GM21825 (cell line): Measurements from ENCODE around the gene C6orf163.
A peak's percentile ranks its signal among the peaks of the same experiment; 100 is the strongest.

Source experiments
- ATAC-seq: cut with Tn5 transposase; IDR thresholded peaks from one replicate; pipeline ENCODE4 v1.9.1; 2021; ENCODE audit warnings: mild to moderate bottlenecking, moderate library complexity; ENCODE audit not compliant: unreplicated experiment

The C6orf163 gene

DNA sequence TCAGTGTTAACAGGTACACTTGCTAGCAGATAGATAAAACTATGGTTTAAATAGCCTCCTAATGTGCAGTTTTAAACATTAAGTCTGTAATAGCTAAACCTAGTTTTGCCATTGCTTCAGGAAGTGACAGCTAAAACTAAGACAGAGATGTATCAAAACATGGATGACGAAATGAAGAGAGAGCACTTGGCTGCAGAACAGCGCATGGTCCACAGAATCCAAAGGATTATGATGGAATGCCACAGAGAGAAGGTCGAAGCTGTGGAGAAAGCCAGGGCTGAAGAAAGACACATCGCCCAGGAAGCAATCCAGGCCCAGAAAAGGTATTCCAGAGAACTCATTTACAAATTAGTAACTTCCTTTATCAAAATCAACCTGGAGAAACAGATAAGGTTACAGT lies 11.6 kb downstream of the C6orf163 start:
- no peak for ATAC-seq

DNA sequence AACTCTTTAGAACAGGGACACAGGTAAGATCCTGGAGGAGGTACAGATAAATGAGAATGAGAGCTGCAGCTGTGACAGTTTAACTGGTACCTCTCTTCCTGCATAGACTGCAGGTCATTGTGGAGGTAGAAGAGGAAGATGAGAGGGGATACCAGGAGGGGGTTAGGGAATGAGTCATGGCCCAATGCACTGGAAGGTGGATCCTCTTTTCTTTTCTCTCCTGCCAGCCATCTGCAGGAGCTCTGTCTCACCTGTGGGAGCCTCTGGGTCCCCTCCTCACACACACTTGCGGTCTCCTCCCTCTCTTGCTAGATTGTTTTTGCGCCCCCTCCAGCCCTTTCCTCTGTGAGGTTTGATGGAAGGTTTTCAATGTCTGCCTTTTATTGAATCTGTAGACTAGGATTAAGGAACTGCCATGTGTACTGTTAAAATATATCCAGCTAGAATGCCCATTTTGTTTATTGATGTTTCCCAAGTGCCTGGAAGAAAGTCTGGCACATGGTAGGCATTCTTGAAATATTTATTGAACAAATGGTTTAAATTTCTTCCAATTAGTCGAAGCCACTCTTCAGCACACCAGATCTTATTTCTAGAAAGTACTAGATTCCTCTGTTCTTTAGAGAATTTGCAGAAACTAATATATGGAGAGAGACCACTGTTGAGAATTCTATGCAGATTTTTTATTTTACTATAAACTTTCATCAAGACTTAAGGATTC lies 13.0 kb downstream of the C6orf163 start:
- no peak for ATAC-seq

DNA sequence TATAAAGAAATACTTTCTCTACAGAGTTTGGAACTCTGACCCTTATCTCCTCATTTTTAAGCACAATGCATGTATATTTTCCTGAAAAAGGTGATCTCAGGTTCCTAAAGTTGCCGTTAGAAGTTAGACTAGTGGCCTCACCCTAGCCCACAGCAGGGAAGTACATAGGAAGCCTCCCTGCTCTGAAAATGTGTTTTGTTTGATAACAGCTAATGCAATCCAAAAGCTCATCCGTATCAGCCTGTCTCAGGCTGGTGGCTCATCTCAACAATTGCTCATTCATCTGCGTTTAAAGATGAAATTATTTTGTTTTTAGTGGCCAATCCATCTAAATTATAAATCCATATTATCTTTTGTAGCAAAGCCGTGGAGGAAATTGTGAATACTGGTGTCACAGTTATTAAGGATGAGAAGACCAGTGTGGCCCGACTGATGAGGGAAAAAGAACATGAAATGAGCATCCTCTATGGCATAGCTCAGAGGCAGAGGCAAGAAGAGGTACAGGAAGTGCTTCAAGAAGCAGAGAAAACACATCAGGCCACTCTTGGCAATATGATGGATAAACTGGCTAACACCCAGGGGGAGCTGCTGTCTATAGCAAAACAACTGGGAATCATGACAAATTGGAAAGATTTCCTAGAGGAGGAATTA lies 20.1 kb downstream of the C6orf163 start:
- no peak for ATAC-seq

DNA sequence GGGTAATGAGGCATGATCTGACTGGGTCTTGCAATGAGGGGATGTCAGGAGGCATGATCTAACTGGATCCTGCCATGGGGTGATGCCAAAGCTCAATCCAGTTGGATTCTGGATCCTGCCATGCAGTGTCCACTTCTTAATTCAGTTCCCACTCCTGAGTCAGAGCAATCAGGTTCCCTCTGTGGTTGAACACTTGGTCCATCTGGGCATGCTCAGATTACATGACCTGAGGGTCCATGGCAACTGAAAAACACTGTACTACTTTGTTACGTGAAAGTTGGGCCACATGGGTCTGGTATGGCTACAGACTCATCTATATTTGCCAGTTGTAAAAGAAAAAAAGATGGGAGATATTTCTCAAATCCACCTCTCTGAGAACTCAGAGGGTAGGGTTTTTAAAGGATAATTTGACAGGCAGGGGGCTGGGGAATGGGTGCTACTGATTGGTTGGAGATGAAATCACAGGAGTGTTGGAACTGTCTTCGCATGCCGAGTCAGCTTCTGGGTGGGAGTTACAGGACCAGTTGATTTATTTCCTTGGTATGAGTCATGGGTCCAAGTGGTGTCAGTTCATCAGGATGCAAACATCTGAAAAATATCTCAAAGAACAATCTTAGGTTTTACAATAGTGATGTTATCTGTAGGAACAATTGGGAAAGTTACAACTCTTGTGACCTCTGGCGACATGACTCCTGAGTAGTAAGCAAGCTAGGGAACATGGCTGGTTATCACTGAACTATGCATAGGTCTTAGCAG lies 21.6 kb downstream of the C6orf163 start:
- no peak for ATAC-seq

DNA sequence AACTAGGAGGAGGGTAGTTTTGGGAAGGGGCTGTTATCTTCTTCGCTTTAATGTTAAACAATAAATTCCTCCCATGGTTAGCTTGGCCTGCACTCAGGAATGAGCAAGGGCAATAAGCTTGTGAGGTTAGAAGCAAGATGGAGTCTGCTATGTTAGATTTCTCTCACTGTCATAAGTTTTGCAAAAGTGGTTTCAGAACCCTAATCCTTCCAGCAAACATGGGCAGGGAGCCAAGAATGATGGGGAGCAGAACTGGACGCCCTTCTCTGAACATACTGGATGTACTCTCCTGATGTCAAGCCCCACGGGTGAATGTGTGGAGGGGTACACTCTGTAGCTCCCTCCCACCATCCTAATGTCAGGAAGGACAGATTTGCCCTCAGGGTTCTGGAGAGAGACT lies 22.3 kb downstream of the C6orf163 start:
- no peak for ATAC-seq

DNA sequence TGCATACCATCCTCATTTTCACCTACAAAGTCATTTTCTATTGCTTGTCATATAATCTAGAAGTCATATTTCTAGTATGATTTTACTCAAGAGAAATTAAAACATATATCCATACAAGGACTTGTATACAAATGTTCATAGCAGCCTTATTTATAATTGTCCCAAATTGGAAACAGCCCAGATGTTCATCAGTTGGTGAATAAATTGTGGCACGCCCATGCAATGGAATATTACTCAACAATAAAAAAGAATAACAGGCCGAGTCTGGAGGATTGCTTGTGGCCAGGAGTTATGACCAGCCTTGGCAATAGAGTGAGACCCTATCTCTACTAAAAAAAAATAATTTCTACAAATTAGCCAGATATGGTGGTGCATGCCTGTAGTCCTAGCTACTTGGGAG lies 28.8 kb downstream of the C6orf163 start:
- no peak for ATAC-seq

DNA sequence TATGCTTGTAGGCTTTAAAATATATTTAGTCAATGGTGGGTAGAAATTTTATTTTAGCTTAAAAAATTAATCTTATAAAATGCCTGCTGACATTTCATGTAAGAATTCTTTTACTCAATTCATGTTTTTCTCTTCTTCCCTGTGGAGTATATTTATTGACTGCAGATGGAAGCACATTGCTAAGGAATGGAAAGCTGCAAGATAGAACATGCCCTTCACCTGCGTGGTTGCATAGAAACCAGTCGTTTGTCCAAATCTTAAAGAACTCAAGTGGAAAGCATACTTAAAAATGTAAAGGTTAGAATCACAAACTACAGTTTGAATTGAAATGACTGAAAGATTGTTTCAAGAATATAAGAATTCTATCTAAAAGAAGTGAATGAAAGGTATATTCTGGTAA lies 30.7 kb downstream of the C6orf163 start:
- no peak for ATAC-seq

DNA sequence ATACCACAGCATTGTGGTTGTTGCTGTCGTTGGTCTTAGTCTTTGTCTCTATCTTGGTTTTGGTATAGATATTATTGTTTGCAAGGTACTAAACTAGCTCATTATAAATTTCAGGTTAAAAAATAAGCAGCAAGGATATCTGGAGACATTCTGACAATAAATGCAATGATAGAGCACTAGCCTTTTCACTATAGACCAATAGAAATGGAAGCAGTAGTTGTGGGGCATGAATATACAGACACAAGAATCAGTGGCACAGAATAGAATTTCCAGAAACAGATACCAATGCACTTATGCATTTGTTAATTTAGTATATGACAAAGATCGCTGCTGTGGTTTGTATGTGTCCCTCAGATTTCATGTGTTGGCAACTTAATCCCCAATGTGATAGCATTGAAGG lies 32.0 kb downstream of the C6orf163 start:
- ATAC-seq: no peak

DNA sequence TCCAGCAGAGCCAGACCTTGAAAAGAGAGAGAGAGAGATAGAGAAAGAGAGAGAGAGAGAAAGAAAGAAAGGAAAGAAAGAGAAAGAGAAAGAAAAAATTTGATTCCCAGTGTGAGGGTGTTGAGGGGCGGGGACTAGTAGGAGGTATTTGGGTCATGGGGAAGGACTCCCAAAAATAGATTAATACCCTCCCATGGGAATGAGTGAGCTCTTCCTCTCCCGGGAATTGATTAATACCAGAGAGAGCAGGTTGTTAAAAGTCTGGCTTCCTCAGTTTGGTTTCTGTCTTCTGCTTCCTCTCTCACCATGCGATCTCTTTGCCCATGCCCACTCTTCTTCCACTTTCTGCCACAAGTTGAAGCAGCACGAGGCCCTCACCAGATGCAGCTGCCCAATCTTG lies 34.3 kb downstream of the C6orf163 start:
- no peak for ATAC-seq

DNA sequence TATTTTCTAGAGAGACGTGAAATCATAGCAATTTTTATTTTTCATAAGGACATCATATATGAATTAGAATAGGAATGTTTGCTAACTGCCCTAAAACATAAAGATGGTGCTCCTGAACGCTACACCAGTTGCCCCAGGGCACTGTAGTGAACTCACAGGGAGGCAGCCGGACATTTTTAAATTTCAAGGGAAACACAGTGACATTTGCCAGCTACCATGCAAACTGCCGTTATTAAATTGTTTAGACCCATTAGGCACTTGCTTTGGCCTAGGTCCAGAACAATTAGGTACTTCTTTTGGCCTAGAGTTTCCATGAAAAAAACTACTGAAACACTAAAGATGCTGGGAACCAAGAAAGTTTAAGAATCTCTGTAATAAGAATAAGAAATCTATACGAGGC lies 38.2 kb downstream of the C6orf163 start:
- ATAC-seq: no peak

DNA sequence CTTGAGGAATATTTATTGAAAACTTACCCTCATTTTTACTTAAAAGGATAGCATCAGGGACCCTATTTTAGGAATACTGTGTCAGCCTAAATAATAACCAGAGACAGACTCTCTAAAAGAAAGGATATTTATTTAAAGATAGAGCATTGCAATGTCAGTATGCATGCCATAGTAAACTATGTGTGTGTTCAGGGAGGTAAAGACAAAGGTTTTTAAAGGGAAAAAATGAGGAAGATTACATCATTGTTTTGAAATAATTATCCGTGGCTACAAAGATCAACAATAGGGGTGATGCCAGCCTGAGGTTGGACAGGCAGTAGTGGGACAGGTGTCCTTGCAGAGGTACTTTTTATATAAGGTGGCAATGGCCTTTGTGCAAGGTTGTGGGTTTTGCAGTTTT lies 39.4 kb downstream of the C6orf163 start:
- no peak for ATAC-seq

DNA sequence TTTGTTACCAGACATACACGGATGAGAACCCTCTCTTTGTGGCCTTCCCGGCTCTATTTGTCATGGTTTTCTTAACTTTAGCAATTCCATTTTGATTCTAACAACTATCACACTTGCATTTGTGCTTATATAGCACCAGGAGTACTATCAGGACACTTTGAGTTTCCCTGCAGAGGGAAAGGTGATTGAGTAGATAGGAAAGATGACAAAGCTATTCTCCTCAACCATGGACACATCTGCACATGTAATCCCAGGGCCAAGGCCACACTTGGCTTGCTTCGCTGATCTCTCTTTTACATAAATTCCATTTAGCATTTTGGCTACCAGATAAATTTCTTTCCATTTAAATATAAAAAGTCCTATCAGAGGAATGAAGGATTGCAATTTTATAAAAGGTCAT lies 39.8 kb downstream of the C6orf163 start:
- no peak for ATAC-seq

DNA sequence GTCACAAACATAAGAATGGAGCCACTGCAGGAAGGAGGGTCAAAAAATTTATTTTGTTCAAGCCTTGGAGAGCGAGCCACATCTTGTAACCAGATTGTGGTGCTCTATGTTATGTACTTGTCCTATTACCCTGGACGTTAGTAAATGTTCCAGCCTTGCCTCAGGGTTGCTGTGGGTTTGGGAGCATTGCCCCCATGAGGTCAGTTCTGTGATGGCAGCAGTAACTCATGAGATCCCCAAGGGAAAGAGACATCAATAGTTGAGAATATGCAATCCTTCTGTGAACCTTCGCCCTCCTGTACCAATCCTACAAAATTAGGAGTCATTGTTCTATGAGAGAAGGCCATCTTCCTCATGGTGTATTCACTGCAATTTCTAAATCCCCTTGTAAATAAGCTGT lies 46.7 kb downstream of the C6orf163 start:
- ATAC-seq: peak; percentile 47

DNA sequence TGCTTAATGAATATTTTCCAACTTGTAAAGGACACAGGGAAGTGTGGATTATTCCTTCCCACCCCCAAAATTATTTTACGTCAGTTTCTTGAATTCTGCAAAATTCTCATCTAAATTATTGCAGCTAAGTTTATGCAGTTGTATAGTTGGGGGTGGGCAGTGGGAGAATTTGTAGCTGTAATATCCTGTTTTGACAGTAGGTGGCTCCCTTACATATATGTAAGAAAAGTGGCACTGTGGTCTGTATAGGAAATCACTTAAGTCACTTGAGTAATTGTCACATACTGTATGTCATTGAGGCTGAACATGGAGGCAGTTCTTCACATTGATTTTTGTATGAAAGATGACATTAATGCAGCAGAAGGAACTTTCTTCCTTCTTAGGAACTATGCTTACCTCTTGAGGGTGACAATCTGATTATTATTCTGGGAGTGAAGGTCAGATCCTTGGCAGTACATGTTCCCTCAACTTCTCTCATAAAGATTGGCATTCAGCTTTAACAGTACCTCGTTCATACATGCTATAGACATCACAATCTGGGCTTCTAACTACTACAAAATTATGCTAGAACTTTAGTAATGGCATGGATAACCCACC lies 48.5 kb downstream of the C6orf163 start:
- peak; percentile 78 for ATAC-seq

DNA sequence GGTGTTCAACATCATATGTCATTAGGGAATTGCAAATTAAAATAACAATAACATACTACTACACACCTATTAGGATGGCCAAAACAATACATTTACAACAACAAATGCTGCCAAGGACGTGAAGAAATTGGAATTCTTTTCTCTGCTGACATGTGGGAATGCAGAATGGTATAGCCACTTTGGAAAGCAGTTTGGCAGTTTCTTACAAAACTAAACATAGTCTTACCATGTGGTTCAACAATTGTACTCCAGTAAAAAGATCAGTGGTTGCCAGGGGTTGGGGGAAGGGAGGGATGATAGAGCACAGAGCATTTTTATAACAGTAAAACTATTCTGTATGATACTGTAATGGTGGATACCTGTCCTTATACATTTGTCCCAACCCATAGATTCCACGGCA lies 50.8 kb downstream of the C6orf163 start:
- no peak for ATAC-seq

DNA sequence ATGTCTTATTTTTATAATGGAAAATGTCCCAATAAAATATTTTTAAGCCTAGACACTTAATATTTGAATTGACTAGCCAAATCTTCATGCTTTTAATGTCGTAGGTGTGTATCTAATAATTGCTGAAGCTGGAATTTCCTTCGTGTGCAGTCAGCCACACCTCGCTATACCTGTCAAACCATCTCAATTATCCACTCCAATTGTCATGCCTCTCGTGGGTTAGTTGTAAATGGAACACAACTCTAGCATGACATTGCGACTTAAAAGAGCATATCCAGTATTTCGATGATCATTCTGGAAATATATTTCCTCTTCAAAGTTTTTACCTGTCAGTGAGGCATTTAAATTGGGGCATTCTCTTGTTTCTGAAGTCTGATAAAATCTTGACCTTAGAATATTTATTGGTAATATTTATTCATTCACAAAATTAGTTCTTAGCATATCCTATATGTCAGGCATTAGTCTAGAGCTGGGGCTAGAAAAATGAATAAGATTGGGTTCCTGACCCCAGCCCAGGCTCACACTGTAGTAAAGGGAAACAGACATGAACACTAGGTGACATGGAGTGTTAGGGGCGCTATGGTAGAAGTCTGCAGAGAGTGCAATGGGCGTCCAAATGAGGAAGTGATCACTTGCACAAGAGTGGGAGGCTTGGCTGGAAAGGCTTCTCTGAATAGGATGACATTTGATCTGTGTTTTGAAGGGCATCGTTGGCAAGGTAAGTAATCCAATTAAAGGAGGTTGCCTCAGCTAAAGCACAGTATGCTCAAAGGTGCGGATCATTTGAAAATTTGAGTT lies 52.2 kb downstream of the C6orf163 start:
- peak; percentile 73 for ATAC-seq

DNA sequence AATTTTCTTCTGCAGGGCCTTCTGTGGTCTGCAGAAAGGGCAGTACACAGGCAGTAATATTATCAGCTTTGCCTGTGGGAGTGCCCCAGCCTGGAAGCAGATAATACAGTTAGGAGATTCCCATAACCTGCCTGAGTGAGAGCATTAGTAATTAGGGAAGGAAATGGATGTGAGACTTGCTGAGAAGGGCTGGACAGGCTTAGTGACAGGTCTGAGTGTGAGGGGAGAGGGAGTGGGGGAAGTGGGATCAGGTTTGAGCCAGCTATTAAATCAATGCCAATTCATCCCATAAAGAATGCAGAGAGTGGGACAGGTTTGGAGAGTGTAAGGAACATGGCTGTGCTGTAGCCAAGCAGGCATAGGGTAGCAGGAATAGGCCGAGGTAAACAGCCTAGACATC lies 53.0 kb downstream of the C6orf163 start:
- ATAC-seq: no peak

DNA sequence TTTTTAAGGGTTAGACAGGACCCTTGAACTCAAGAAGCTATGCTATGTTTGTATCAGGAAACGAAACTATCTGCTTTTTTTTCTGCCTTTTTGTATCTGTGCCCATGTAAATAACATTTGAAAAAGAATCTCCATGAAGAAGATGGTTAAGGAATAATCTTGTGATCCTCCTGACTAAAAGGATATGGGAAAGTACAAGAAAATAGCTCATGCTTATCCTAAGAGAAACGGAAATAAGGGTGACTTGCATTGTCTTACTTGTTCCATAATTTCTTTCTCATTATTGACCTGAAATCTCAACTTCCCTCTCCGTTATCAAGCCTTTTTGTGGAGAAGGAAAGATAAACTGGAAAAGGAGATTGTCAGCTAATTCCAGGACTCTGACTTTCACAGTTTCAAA lies 57.2 kb downstream of the C6orf163 start:
- no peak for ATAC-seq

DNA sequence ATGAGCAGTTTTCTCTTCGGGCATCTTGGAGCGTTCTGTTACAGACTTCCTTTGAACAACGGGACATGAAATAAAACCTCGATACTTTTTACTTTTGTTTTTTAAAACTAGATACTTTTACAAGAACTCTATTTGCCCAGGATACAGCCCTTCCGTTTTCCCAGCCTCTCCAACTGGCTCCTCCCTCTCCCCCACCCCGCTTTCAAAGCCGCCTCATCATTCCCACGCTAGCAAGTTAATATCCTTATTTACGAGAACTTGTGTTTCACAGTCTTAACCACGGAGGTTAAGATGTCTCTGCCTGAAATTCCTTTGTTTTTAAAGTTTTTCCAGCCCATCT lies 62.9 kb downstream of the C6orf163 start:
- peak; percentile 16 for ATAC-seq

DNA sequence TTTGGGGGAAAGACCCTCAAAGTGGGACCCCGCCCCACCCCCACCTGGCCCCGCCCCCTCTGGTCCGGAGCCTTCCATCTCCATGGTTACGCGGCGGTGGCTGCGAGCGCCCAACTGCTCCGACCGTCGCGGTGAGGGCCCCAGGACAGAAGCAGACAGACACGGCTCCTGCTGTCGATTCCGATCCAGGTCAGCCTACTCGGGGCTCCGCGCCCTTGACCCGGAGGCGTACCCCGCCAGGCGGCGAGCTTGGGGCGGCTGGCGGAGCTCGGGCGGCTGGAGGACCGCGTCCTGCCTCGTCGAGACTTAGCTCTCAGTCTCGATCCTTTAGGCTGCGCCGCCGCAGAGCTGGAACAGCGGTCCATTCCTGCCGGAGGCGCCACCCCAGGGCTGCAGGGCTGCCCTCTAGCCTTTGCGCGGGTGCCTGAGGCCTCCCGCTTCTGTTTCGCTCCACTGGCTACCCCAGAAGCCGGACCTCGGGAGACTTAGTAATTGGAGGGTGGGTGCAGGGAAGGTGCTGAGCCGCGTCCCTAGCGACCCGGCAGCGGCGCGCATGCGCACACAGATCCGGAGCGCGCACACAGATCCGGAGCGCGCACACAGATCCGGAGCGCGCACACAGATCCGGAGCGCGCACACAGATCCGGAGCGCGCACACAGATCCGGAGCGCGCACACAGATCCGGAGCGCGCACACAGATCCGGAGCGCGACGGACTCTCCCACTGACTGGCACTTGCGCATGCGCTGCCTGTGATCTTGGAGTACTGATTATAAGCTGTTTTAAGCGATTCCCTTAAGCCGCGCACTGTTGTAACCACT lies 63.5 kb downstream of the C6orf163 start, which contains the start of gene CFAP206:
TSS of gene CFAP206 (plus strand) at position 72 of the 820 bp plus-strand sequence. CDS start 1,868 bp downstream, outside the sequence.
- peak; percentile 79 for ATAC-seq
